Thoracic aorta (tissue), 2 donors: ENCODE results near the gene C10orf95. TPM values are rescaled to one million over a fixed set of nuclear protein-coding genes. Genes with fewer than 3 reads are reported as not detected.

Experiments used
- ATAC-seq: fragments of 150-250 bp; one replicate; pipeline ENCODE4 v1.8.0; 2017; ENCODE audit warnings: low read depth; ENCODE audit not compliant: insufficient number of reproducible peaks, low FRiP score
- DNase-seq: peaks from one replicate; pipeline ENCODE4 v3.0.0-alpha.2; 2020; ENCODE audit warnings: low spot score
- H3K27ac ChIP-seq, 2 donors: fragments of 200-600 bp; sonication (generic); 1 replicate in 1 of 2; 2 replicates in 1 of 2; pipeline ENCODE4 v1.5.1; 2016; ENCODE audit warnings: mild to moderate bottlenecking in 2 of 2, moderate library complexity in 2 of 2
- H3K27me3 ChIP-seq: fragments of 200-600 bp; sonication (generic); replicated peaks from 2 replicates; pipeline ENCODE4 v1.6.0; 2016; ENCODE audit warnings: mild to moderate bottlenecking; ENCODE audit not compliant: insufficient read depth
- H3K36me3 ChIP-seq: fragments of 200-600 bp; sonication (generic); one replicate; pipeline ENCODE4 v1.5.1; 2016
- H3K4me1 ChIP-seq, 2 donors: fragments of 200-600 bp; sonication (generic); 1 replicate in 1 of 2; 2 replicates in 1 of 2; pipeline versions ENCODE4 v1.5.1 to v1.6.0; 2016; ENCODE audit warnings: low read depth in 2 of 2, mild to moderate bottlenecking in 1 of 2; ENCODE audit not compliant: control insufficient read depth in 1 of 2
- H3K4me3 ChIP-seq: fragments of 200-600 bp; sonication (generic); 2 replicates; pipeline ENCODE4 v1.5.1; 2016; ENCODE audit warnings: mild to moderate bottlenecking
- H3K9me3 ChIP-seq: fragments of 200-600 bp; sonication (generic); 2 replicates; pipeline ENCODE4 v1.5.1; 2016
- CTCF ChIP-seq: fragments of 200-600 bp; sonication (generic); IDR thresholded peaks from one replicate; pipeline ENCODE4 v1.5.1; 2019; ENCODE audit warnings: antibody characterized with exemption
- total RNA-seq, 2 donors: library from RNA; depleted of rRNA; stranded (reverse); fragments of >200 nt; gene quantifications; one replicate each; pipeline versions ENCODE4 v1.1.0 to v1.2.3, GENCODE V29; 2016

C10orf95 gene
- total RNA-seq, 2 donors from 2014 or later: not detected

GRCh38 chr10:102480396-102480795, 29.1 kb upstream of the C10orf95 start:
- ATAC-seq (no peak), DNase-seq (no peak)
- H3K27me3 ChIP-seq: no peaks in the 10 kb centered on the region
- H3K4me1 ChIP-seq: no peaks in the 10 kb centered on the region
- H3K36me3 ChIP-seq: peaks cover 51% of the 10 kb centered on the region
- H3K27ac ChIP-seq: no peak overlapping the region
- H3K9me3 ChIP-seq: no peaks in the 10 kb centered on the region
- TF ChIP-seq CTCF: no peak
- no peak overlapping the region for H3K4me3 ChIP-seq

- Histone ChIP-seq H3K27ac (no peak overlapping the region), H3K4me3 (no peak overlapping the region), H3K4me1 (no peaks in the 10 kb centered on the region), H3K27me3 (no peaks in the 10 kb centered on the region), H3K36me3 (peaks cover 44% of the 10 kb centered on the region), H3K9me3 (no peaks in the 10 kb centered on the region)
- TF ChIP-seq CTCF: no peak
- DNase-seq (no peak), ATAC-seq (no peak)
These were observed 28.3 kb upstream of the C10orf95 start for GRCh38 chr10:102479651-102480050.

- H3K27me3 ChIP-seq: no peaks in the 10 kb centered on the region
- DNase-seq: no peak
- no peaks in the 10 kb centered on the region for H3K9me3 ChIP-seq
- no peak overlapping the region for H3K27ac ChIP-seq
- H3K4me1 ChIP-seq: no peaks in the 10 kb centered on the region
- ATAC-seq: no peak
- no peak overlapping the region for H3K4me3 ChIP-seq
- TF ChIP-seq CTCF: no peak
- H3K36me3 ChIP-seq: peaks cover 13% of the 10 kb centered on the region
These were observed 25.3 kb upstream of the C10orf95 start for GRCh38 chr10:102476466-102477141.

- no peaks in the 10 kb centered on the region for H3K4me1 ChIP-seq
- H3K36me3 ChIP-seq: peaks cover 5% of the 10 kb centered on the region
- no peaks in the 10 kb centered on the region for H3K9me3 ChIP-seq
- DNase-seq (no peak), ATAC-seq (no peak)
- no peak overlapping the region for H3K27ac ChIP-seq
- H3K27me3 ChIP-seq: no peaks in the 10 kb centered on the region
- TF ChIP-seq CTCF: no peak
- H3K4me3 ChIP-seq: no peak overlapping the region
These were observed 24.2 kb upstream of the C10orf95 start for GRCh38 chr10:102475451-102476040.

GRCh38 chr10:102473445-102474331, 22.3 kb upstream of the C10orf95 start:
- no peak for DNase-seq
- H3K27me3 ChIP-seq: no peaks in the 10 kb centered on the region
- H3K9me3 ChIP-seq: no peaks in the 10 kb centered on the region
- H3K4me3 ChIP-seq: no peak overlapping the region
- TF ChIP-seq CTCF: no peak
- no peaks in the 10 kb centered on the region for H3K36me3 ChIP-seq
- no peak overlapping the region for H3K27ac ChIP-seq
- H3K4me1 ChIP-seq: no peaks in the 10 kb centered on the region
- ATAC-seq: no peak
